Dermis microvascular lymphatic vessel endothelial cell (primary cell): ENCODE data around the gene ADAM15. TPM values are rescaled to one million over a fixed set of nuclear protein-coding genes. Genes with fewer than 3 reads are reported as not detected.

Source experiments
- DNase-seq, 2 donors: peaks; one replicate each; pipeline versions ENCODE4 v3.0.0 to v3.0.0-alpha.2; 2010; ENCODE audit warnings: low read depth in 2 of 2
- total RNA-seq: library from RNA; depleted of rRNA; stranded (reverse); fragments of >200 nt; gene quantifications from 2 replicates; pipeline ENCODE4 v1.2.1, GENCODE V29; 2014

The ADAM15 gene
- total RNA-seq, 1 donor from 2014 or later = 178 TPM

DNA sequence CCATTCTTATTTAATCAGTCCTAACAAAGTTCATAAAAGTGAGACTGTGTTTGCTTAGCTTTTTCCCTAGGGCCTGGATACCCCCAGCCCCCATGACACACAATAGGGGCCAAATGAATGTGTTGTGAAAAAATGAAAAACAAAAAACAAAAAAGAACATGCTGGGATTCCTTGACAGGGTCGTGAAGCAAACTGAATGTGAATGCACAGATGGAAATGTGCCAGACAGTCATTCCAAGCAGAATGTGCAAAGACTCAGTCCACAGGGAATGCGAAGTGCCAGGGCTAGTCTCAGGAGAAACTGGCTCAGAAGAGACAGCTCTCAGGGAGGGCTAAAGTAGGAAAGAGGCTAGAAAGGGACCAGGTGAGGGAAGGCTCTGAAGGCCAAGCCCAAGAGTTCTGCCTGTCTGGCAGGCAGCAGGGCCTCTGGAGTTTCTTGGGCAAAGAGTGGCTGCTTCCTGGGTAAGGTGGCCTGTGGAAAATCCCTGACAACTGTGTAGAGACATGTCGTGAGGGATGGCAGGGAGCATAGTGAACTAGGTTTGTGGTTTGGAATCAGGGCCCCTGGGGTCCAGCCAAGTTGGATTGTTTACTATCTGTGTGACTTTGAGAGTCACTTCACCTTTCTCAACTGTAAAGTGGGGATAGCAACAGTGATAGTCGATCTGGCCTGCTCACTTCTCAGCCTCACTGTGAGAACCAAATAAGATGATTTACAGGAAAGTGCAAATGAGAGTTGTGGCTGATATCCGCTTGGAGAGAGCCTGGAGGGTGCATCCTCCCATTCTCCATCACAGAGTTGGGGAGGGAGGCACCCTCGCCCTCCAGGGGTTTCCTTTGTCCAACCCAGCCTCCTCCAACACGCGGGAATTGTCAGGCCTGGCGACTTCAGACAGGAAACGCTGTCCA, 1.2 kb upstream of the ADAM15 start:
- no peak for DNase-seq

DNA sequence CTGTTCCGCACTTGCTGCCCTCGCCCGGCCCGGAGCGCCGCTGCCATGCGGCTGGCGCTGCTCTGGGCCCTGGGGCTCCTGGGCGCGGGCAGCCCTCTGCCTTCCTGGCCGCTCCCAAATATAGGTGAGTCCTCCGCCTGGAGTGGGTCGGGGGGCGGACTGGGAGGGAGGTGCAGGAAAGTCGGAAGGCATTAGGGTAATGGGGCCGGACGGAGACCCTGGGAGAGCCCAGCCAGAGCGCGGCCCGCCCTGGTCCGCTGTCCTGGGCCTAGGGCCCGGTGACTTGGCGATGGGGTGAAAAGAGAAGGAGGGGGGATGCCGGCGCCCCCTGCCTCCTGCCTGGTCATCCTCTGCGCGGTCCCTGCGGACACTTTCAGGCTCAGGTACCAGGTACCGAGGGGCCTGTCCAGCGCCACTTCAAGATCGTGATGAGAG, 243 bp downstream of the ADAM15 start:
- DNase-seq = peak in 1 of 2 donors; percentile 17

DNA sequence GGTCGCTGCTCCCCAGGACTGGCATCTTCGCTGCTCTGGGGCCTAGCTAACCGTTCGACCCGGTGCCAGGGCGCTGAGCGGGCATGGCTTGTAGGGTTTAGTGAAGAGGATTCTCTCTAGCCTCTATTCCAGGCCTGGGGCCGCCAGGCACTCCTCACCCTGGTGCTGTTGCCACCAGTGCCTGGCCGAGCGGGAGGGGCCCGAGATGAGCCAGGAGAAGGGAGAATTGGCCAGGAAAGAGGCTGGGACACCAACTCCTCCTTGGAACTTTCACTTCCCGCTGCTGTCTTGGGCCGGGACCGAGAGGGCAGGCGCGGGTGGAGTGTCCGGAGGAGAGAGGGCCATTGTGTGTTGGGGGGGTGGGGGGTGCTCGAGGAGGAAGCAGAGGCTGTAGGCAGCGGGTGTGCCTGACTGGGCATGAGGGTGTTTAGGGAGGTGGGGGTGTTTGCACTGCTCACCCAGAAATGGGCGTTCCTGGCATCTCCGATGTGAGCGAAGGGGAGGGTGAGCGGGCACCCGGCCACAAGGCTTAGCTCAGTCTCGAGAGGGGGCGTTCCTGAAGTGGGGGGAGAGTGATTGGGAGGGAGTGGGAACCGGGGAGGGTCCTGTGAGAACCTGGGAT, 772 bp downstream of the ADAM15 start:
- peak in 1 of 2 donors; percentile 53 for DNase-seq

DNA sequence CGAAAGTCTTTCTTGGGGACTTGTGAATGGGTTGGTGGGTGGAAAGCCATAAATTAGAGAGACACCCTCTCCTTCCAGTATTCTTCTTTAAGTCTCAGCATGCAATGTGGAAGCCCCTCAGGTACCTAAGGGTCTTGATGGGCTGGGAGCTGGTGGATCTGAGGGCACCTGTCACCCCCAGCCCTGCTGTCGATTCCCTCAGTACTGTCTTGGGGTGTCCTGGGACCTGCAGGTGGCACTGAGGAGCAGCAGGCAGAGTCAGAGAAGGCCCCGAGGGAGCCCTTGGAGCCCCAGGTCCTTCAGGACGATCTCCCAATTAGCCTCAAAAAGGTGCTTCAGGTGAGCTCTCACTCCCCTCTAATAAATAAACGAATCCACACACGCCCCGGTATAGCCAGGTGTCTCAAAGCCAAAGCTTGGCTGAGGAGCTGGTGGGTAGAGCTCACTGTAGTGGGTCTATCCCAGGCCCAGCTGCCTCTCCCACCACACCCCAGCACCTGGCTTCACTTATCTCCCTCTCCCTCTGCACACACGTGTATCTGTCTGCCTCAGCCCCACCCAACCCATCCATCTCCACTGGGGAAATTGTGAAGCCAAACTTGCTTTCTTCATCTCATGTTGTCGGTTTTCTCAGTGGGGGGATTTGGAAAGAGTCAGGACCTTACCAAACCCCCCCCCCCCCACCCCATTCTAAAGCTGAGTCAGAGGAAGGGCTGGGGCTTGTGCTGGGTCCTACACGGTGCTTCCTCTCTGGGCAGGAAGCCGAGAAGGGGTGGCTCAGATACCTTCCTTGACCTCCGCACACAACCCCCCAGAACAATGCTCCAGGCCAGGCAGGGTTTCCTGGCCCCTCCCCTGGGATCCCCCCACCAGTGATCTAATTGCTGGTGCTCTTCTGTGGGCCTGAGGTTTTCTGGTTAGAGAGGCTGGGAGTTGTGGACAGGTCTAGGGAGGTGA, 1.6 kb downstream of the ADAM15 start:
- peak in 1 of 2 donors; percentile 77 for DNase-seq

DNA sequence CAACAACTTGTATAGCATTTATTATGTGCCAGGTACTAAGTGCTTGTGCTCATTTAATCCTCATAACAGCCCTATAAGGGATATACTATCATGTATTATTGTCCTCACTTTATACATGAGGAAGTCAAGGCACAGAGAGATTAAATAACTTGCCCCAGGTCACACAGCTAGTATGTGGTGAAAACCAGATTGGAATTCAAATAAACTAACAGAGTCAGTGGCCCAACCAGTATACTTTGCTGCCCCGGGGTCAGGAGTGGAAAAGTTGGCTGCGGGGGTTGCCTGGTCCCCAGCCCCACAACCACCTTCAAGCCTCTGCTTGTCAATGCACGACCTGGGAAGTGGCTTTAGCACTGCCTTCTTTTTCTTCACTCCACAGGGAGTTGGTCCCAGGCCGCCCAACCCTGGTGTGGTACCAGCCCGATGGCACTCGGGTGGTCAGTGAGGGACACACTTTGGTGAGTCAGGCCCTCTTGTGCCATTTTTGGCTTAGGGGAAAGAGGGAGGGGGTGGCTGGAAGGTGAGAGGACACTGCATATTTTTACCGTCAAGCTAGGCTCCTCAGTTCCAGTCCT, 2.5 kb downstream of the ADAM15 start:
- DNase-seq = no peak

DNA sequence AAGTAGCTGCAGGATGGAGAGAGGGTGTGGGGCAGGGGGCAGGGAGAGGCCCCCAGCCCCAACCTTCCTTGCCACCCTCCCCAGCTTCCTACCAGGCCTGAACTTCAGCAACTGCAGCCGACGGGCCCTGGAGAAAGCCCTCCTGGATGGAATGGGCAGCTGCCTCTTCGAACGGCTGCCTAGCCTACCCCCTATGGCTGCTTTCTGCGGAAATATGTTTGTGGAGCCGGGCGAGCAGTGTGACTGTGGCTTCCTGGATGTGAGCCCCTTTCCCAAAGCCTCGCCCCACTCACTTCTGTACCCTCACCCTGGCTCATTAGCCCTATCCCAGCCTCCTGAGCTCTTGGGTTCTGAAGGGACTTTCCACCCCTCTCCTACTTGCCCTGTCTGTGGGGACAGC, 6.0 kb downstream of the ADAM15 start:
- no peak for DNase-seq

DNA sequence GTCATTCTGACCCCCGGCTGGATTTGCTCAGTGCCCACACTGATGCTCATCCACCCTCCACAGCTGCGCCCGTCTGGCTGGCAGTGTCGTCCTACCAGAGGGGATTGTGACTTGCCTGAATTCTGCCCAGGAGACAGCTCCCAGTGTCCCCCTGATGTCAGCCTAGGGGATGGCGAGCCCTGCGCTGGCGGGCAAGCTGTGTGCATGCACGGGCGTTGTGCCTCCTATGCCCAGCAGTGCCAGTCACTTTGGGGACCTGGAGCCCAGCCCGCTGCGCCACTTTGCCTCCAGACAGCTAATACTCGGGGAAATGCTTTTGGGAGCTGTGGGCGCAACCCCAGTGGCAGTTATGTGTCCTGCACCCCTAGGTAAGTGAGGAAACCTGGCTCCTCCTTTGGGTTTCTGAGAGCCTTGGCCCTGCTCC, 6.7 kb downstream of the ADAM15 start:
- no peak for DNase-seq

DNA sequence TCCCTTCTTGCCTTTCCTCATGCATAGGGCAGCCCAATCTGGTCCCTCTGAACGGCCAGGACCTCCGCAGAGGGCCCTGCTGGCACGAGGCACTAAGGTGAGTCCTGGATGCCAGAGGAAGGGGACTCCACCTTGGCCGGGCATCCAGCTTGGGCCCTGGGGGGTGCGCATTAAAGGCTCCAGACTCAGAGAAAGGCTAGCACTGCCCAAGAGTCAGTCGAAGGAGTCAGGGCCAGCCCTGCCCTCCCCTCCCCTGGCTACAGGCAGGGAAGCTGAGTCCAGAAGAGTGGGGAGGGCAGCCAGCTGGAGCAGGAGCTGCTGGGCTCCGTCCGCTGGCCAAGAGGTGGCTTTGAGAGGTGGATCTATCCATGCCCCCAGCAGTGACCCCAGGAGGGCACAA, 9.6 kb downstream of the ADAM15 start:
- DNase-seq = no peak

DNA sequence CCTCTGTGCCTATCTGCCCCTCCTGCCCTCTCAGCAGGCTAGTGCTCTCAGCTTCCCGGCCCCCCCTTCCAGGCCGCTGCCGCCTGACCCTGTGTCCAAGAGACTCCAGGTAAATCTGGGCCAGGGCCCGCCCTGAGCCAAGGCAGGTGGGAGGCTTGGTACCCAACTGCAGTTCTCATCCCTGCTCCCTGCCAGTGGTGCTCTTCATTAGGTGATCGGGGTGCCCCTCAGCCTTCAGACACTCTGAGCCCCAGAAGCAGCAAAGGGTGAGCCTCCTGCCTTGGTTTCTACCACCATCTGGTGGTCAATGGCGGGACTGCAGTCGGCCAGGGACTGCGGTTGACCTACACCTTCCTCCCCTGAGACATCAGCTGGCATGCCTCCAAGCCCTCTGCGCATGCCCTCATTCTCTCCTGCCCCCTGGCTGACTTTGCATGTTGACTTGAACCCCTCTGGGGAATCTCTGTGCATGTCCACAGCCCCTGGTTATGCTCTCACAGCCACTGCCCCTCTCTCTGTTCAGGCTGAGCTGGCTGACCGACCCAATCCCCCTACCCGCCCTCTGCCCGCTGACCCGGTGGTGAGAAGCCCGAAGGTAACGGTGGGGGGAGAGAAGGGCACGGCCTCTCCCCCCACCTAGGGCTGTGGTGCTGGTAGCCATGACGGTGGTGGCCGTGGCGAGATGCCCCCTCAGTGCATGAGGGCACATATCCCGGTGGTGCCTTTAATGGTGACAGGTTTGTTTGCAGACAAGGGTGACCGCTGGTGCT, 10.4 kb downstream of the ADAM15 start:
- peak; percentile 60 to 75 for DNase-seq

DNA sequence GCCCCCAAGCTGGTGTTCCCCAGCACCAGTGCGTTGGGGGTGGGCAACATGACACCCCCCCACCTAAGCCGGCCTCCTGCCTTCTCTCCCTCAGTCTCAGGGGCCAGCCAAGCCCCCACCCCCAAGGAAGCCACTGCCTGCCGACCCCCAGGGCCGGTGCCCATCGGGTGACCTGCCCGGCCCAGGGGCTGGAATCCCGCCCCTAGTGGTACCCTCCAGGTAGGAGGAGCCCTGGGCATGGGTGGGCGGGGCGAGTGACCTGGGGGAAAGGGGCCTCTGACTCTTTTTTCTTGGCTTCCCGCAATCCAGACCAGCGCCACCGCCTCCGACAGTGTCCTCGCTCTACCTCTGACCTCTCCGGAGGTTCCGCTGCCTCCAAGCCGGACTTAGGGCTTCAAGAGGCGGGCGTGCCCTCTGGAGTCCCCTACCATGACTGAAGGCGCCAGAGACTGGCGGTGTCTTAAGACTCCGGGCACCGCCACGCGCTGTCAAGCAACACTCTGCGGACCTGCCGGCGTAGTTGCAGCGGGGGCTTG, 11.1 kb downstream of the ADAM15 start:
- DNase-seq = no peak

DNA sequence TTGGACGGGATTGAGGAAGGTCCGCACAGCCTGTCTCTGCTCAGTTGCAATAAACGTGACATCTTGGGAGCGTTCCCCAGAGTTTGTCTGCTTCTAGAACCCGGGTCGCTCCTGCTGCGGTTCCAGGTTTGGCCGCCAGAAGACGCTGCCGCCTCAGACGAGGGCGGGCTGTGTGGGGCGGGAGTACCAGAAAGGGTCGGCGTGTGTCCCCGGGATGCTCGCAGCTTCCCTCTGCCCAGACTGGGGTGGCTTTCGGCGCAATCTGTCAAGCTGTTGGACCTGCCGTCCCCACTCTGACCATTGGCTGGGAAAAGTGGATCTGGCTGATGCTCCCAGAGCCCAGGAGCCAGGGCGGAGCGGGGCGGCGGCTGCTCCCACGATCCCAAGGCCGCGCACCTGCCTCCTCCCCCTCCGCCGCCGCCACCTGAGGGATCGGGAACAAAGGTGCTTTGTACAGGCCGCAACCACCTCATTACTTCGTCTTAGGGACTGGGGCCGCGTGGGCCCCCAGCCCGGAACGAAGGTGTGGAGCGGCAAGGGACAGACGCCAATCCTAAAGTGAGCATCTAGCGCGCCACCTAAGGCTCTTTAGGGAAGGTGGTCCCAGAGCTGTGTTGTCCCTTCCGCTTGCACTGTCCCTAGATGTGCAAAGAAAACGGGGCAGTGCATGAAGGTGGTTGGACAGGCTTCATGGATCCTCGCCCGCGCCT, 11.7 kb downstream of the ADAM15 start:
- DNase-seq = no peak

DNA sequence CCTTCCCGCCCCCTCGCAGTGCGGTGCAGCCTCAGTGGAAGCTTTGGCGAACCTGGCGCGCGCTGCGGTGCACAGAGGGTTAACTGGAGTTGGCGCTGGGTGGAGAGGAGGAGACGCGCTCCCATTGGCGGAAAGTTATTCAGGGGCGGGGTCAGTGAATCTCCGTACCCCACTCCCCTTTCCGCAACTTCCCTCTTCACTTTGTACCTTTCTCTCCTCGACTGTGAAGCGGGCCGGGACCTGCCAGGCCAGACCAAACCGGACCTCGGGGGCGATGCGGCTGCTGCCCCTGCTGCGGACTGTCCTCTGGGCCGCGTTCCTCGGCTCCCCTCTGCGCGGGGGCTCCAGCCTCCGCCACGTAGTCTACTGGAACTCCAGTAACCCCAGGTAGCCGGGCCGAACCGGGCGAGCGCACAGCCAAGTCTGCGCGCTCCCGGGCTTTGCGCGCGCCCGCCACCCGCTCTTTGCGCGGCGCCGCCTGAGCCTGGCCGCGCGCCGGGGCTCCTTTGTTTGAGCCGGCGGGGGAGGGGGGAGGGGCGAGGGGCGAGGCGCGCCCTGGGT, 12.5 kb downstream of the ADAM15 start, which contains the start of gene EFNA4:
TSS of gene EFNA4 (plus strand) at position 191 of the 561 bp plus-strand sequence. CDS start at position 275, 84 bp downstream.
- DNase-seq = peak; percentile 72 to 92

DNA sequence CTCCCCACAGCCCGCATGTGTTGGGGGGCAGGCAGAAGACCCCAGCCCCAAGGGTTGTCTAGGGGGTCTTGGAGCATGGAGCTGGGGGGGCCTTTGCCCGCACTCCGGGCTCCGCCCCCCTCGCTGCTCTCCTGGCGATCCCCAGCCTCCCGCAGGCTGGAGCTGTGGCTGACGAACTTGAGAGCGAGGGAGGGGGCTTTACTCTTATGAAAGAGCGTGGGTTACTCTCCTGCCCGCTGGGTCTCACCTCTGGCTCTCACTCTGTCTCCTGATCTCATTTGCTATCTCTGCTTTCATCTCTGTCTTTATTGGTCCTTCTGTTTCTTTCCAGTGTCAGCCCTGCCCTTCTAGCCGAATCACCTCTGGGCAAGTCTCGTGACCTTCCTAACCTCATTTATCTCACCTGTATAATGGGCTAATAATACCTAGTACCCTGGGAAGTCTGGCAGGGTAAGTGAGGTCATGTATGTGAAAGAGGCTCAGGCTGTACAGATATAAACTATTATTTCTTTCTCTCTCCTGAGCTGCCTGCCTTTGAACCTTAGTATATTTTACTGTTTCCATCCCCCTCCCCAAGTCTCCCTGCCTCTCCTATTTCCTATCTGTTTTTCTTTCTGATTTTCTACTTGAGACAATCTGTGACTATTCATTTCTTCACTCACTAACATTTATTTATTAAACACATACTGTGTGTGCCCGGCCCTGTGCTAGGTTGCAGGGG, 13.2 kb downstream of the ADAM15 start:
- DNase-seq = peak in 1 of 2 donors; percentile 59

DNA sequence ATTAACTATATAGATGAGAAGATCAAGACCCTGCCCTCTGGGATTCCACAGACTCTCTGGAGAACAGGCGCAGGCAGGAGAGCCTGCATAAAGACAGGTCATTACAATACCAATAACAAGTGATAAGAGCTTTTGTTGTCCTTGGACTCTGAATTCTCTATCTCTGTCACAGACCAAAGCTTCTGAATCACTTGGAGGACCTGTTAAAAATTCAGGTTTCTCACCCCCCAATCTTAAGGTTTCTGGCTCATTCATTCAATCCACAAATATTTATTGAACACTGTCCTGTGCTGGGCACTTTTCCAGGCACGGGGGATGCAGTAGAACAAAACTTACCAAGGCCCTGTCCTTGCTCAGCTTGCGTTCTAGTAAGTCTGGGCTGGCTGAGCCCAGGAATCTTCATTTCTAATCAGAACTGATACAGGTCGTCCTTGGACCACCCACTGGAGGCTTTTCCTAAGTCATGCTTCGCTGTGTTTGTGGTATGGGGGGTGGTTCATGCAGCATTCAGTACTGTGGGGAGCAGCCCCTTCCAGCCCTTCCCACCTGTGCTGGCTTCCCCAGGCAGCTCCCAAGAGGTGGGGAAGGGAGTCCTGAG, 13.8 kb downstream of the ADAM15 start:
- DNase-seq = no peak

DNA sequence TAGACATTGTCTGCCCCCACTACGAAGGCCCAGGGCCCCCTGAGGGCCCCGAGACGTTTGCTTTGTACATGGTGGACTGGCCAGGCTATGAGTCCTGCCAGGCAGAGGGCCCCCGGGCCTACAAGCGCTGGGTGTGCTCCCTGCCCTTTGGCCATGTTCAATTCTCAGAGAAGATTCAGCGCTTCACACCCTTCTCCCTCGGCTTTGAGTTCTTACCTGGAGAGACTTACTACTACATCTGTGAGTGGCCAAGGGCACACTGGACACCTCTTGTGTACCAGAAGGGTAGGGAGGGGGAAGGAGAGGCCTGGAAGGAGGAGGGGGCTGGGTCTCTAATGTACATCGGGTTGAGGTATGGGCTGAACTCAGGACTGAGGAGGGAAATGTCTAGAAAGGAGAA, 15.7 kb downstream of the ADAM15 start:
- no peak for DNase-seq

DNA sequence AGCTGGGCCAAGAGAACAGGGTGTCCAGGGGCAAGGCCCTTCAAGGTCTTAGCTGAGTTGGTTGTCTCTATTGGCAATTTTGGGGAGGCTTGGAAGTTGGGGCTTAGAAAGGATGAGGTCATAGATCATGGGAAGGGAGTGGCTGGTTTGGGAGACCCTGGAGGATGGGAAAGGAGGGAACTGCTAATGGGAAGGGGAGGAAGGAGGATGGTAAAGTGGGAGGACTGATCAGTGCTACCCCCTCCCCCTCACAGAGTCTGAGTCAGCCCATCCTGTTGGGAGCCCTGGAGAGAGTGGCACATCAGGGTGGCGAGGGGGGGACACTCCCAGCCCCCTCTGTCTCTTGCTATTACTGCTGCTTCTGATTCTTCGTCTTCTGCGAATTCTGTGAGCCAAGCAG, 17.5 kb downstream of the ADAM15 start:
- no peak for DNase-seq

DNA sequence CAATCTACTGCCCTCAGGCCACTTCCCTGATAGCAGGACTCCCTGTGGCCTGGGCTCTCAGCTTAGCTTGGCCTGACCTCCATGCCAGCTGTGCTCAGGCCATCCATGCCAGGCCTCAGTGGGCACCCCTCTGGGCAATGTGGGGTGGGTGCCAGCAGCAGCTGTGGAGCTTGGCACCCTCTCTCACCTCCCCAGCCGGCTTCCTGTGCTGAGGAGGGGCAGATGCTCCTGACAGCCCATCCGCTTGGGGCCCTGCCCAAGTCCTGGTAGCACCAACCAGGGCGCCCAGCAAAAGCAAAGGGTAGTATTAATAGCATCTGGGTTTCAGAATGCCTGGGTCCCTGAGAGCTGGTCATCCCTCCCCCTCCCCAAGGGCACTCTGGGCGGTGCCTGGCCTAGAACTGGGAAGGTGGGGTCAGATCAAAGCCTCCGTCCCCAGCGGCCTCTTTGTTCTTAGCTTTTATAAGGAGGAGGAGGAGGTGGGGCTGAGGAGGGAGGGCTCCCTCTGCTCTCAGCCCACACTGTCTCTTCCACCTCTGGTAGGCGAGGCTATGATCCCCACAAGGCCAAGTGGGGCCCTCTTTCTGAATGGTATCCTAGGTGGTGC, 18.5 kb downstream of the ADAM15 start:
- DNase-seq = no peak

DNA sequence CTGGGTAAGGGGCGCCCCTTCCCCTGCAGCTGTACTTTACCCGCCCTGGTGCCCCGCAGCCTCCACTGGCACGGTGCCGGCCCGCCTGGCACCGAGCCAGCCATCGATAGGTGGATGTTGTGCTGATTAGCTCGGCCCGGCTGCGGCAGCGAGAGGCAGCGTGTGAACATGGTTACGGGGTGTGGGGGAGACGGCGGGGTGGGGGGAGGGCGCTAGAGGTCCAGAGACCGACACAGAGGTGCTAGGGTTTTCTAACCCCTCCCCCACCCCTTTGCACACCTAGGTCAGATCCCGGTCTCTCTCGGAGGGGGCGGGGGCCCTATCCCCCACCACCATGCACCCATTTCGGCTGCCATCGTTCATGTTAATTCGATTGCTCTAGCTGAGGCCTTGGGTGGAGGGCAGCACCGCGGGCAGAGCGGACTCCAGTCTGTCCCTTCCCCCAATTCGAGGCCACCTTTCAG, 19.1 kb downstream of the ADAM15 start:
- DNase-seq = no peak
